ENCODE measurements around the gene HNRNPA0.
A peak's percentile ranks its signal among the peaks of the same experiment; 100 is the strongest.

HNRNPA0 gene

GRCh38 chr5:137727623-137728022, 26.5 kb downstream of the HNRNPA0 start:
- no peak for DNase-seq (ENCODE audit: low read depth)

DNA sequence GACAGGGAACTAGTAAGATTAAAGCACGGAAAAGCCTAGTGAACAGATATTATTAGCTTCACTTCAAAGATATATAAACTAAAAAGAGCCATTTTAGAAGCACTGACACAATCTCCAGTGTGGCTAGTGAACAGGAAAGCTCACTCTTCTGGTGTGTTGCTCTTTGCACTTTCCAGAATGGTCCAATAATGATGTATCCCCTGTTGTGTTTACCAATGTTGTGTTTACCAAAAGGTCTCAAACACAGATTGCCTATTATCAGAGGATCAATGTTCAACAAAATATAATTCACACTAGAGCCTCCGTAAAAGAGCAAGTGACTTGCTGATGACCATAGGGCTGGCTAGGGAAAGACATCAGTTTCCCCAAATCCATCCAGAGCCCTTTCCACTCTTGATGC, 29.9 kb downstream of the HNRNPA0 start:
- DNase-seq (ENCODE audit: low read depth) = no peak

DNA sequence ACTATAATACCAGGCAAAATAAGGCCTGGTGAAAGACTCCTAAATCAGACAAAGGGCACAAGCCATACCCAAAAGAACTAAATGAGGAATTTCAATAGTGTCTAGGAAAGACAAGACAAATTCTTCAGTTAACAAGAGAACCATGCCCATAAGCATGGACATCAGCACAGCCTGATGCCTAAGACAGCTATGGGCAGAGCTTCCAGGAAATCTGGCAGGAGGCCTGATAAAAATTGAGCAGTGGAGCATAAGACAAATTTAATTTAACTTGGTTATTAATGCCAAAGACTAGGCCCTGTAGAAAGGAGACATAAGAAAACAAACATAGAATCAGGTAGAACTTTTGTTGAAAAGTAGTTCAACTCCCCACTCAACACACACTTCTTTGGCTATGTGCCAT, 35.6 kb downstream of the HNRNPA0 start:
- DNase-seq (ENCODE audit: low read depth) = no peak

- no peak for DNase-seq (ENCODE audit: low read depth)
Measured at GRCh38 chr5:137716337-137716736, 37.8 kb downstream of the HNRNPA0 start.

DNA sequence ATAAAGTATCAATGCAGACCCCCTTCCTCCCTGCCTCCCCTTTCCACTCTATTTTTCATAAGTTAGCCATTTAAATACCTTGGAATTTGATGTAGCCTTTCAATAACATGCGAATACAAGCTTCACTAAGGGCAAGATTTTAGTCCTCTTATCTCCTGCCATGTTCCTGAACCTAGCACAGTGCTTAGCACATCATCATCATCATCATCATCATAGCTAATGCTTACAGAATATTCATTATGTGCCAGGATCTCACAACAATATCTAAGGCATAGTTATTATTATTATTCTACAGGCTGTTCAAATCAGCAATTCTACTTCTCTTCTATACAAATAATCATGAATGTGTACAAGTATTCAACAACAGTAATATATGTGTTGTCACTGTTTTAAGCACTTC, 38.7 kb downstream of the HNRNPA0 start:
- no peak for DNase-seq (ENCODE audit: low read depth)

DNA sequence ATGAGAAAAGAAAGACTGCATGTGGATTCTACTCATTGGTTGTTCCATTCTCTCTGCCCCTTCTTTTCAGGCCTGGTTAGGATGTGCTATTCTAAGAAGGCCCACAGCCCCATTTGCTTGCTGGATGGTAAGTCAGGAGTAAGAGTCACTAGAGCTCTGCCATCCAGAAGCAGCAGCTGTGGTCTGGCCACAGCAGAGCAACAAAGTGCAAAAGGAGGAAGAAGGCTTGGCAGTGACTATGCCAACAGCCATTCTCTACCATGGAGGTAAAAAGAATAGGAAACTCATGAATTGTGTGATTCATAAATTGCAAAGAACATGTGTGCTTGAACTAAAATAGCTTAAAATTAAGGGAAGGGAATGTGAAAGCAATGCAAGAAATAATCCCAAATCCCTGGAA, 39.2 kb downstream of the HNRNPA0 start:
- DNase-seq (ENCODE audit: low read depth) = no peak

GRCh38 chr5:137714494-137714893, 39.7 kb downstream of the HNRNPA0 start:
- DNase-seq (ENCODE audit: low read depth) = no peak

DNA sequence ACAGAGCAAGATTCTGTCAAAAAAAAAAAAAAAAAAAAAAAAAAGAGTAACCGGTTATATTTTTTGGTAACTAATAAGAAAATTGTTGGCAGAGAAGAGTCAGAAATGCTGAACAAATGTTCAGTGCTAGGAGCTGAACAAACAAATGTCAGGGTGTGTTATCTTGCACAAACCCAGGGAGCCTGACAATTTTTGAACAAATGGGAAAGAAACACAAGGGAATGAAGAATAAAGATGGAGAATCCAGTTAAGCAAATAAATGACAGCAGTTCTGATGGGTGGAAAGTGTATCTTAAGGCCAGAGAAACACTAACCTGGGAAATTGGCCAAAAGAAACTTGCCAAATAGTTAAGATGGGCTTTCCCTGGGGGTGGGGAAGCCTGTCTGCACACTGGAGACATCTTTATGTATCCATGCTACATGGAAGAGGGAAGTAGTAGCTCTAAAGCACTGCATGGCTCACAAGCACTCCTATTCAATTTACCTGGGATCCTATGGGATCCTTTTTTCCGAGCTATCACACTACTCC, 42.0 kb downstream of the HNRNPA0 start:
- no peak for DNase-seq (ENCODE audit: low read depth)

- DNase-seq (ENCODE audit: low read depth) = no peak
Measured at GRCh38 chr5:137710086-137710485, 44.1 kb downstream of the HNRNPA0 start.

DNA sequence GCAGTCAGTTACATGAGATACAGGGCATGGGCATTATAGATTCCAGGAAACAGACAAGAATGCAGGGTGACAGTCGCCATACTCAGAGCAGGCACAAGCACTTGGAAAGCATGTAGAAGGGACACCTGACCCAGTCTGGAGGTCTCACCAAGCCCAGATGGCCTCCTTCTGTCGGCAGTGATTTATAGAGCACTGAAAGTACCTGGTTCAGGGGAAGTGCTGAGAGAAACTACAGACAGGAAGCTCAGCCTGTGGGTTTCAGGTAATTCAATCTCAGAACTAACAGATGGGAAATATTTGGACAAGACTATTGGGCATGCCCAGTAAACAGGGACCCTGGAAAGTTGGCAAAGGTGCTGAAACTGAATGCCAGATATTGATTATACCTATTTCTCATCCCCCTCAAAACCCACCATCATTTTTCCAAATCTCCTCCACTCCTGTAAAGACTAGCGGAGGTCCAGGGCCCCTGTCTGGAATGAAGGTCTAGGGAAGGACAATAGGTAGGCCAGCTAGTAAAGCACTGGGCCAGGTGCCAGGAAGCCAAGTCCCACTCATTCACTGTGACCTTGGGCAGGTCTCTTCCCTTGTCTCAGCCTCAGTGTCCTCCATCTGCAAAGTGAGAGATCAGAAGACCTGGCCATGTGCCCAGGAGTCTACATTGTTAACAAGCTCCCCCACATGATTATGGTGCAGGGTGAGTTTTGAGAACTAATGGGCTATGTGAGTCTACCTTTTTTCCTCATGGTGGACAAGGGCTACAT, 45.2 kb downstream of the HNRNPA0 start:
- DNase-seq (ENCODE audit: low read depth) = no peak

- DNase-seq (ENCODE audit: low read depth) = no peak
Measured at GRCh38 chr5:137708062-137708461, 46.1 kb downstream of the HNRNPA0 start.

DNA sequence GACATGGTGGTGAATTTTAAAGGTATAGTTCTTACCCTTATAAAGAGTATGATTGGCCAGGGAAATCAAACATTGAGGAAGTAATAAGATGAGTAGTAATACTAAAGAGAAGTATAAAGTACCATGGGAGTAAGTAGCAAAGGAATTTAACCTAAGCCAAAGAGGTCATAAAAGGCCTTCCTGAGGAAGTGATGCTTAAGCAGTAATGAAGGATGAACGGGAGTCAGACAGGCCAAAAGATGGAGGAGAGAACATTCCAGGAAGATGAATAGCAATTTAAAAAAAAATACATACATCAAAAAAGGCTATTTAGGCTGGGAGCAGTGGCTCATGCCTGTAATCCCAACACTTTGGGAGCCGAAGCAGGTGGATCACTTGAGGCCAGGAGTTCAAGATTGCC, 47.3 kb downstream of the HNRNPA0 start:
- DNase-seq (ENCODE audit: low read depth) = peak; percentile 50

- peak; percentile 24 for DNase-seq (ENCODE audit: low read depth)
Measured at GRCh38 chr5:137705106-137705505, 49.1 kb downstream of the HNRNPA0 start.

DNA sequence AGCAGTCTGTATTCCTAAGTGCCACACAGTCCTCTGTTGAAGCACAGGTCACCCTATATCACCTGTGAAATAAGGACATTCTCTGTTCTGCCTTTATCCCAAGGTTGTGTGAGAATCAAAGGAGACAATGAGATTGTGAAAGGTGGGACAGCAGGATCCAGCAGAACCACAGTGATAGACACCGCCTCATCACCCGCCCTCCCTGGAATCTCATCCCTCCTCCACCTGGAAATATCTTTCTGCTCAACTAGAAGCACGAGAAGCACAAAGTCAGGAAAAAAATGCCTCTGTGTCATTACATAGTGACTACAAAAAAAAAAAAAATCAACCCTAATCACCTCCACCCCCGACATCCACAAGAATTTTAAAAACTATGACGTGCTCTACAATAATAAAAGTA, 50.6 kb downstream of the HNRNPA0 start:
- no peak for DNase-seq (ENCODE audit: low read depth)

DNA sequence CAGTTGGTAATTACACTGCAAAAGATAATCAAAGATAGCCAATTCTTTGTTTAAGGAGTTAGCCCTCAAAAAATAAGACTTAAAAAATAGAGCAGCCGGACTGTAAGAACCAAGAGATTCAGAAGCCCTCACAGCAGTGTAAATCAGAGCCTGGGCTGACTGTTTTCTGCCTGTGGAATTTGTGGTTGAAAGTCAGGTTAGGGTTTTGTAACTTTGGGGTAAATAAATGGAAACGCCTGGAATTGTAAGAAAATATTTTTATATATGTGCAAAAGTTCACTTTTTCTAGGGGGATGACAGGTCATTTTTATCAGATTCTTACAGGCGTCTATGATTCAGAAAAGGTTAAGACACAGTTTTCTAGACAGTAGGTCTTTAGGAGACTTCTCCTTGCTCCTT, 53.9 kb downstream of the HNRNPA0 start:
- no peak for DNase-seq (ENCODE audit: low read depth)

DNA sequence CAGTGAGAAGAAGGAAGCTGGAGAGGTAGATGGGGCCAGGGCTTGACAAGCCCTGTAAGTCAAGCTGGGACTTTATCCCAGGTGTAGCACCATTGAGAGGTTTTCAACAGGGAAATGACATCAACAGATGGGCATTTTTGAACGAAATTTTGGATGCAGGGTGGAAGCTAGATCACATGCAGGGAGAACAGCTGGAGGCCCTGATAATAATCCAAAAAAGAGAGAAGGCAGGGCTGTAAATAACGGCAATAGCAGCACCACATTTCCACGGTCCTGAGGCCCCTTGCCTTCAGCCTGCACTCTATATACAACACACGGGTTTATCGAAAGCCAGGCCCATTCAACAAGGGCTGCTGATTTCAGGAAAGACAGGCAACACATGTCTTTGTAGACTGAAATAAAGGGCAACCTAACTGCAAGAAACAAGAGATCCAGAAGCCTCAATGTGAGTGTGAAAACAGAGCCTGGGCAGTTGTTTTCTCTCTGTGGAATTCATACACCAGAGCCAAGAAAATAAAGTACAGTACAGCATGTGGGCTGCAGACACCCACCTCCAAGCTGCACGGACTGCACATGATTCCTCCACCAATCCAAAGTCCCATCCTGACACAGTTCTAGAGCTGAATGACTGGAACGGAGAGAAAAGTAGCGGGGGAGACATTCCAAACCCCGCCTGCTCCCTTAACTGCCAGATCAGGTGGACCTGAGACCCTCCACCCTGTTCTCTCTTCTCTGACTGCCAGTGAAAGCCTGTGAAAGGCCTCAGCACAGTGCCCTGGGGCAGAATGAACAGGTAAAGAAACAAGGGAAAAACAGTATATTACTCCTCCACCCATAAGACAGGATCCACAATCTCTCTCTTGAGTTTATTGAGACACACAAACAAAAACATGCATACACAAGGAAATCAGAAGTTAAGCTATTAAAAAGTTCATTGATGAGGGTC, 54.6 kb downstream of the HNRNPA0 start:
- DNase-seq (ENCODE audit: low read depth) = no peak

GRCh38 chr5:137696481-137696880, 57.7 kb downstream of the HNRNPA0 start:
- DNase-seq (ENCODE audit: low read depth) = peak; percentile 37

GRCh38 chr5:137695651-137696428, 58.3 kb downstream of the HNRNPA0 start:
- DNase-seq (ENCODE audit: low read depth) = no peak
